ENCODE measurements around the gene METTL5.

DNA sequence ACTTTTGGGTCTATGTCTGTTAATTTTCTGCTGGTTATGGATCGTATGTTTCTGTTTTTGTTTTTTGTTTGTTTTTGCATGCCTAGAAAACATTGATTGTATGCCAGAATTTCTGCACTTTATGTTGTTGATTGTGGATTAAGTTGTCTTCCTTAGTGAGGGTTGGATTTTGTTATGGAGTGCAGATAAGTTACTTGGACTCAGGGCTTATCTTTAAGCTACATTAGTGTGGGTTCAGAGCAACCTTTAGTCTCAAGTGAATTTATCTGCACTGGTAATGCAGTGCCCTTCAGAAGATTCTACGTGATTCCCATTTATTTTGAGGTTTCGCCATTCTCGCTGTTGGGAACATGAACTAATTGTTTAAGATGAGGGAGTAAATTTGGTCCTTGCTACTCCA lies 35.4 kb upstream of the METTL5 start:
- TF ChIP-seq YY1 (IDR thresholded peaks at IDR 0.05; ENCODE audit: extremely low read depth, insufficient replicate concordance, low read depth, low read length) = no peak
- TF ChIP-seq, protein P1, sequence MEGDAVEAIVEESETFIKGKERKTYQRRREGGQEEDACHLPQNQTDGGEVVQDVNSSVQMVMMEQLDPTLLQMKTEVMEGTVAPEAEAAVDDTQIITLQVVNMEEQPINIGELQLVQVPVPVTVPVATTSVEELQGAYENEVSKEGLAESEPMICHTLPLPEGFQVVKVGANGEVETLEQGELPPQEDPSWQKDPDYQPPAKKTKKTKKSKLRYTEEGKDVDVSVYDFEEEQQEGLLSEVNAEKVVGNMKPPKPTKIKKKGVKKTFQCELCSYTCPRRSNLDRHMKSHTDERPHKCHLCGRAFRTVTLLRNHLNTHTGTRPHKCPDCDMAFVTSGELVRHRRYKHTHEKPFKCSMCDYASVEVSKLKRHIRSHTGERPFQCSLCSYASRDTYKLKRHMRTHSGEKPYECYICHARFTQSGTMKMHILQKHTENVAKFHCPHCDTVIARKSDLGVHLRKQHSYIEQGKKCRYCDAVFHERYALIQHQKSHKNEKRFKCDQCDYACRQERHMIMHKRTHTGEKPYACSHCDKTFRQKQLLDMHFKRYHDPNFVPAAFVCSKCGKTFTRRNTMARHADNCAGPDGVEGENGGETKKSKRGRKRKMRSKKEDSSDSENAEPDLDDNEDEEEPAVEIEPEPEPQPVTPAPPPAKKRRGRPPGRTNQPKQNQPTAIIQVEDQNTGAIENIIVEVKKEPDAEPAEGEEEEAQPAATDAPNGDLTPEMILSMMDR (IDR thresholded peaks at IDR 0.05 in 2 of 3, conservative IDR thresholded peaks at IDR 0.05 in 1 of 3; ENCODE audit: borderline replicate concordance in 1 of 3, insufficient read depth in 1 of 3, low read depth in 2 of 3, low read length in 2 of 3) = no peak
- no peak for TF ChIP-seq EZH2phosphoT487 (IDR thresholded peaks at IDR 0.05; ENCODE audit: borderline replicate concordance)
- TF ChIP-seq EZH2 (IDR thresholded peaks at IDR 0.05) = no peak
